Measurements from ENCODE around the gene REPIN1. TPM values are rescaled to one million over a fixed set of nuclear protein-coding genes. Genes with fewer than 3 reads are reported as not detected.

Gene REPIN1
- total and polyA plus RNA-seq, 9 of the 15 experiments (the other 6 are each of a cell fraction or from before 2014, with no cell fraction given), result 8.1 to 283 (median 94.3) TPM

DNA sequence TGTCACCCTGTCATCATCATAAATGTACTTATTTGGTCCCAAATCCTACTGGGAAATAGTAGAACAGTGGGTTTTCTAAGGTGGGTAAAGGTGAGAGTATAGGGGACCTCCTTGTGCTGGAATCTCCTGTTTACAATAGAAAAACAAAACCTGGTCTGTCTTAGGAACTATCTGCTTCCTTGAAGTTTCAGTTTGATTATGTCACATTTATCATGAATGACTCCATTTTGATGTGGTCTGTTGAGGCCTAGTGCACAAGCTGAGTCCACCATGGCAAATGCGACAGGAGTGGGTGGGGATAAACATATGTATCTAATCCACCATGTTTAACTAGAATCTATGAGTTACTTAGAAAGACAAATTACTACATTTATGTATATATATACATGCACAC, 13.0 kb upstream of the REPIN1 start (continued):
- TF ChIP-seq MED1 (CRISPR knock-in tag; IDR thresholded peaks at IDR 0.05; ENCODE audit: borderline replicate concordance) (no peak), CAMTA2 (CRISPR knock-in tag; conservative IDR thresholded peaks at IDR 0.05) (no peak), ILK (tag; IDR thresholded peaks at IDR 0.05; ENCODE audit: borderline replicate concordance, low read depth) (peak; percentile 54; the same call in 1 of the 2 replicates), ETV1 (tag; conservative IDR thresholded peaks at IDR 0.05; ENCODE audit: low read depth) (peak; percentile 69), ZNF766 (CRISPR knock-in tag; conservative IDR thresholded peaks at IDR 0.05) (0 out of 2 replicates have a peak, but pooled peaks have one; percentile 72), MEIS2 (IDR thresholded peaks at IDR 0.05; ENCODE audit: partially characterized antibody) (no peak), ZNF24 (IDR thresholded peaks at IDR 0.05) (no peak), ZNF583 (CRISPR knock-in tag; IDR thresholded peaks at IDR 0.05) (peak; percentile 86; the same call in 1 of the 2 replicates), ZNF134 (CRISPR knock-in tag; conservative IDR thresholded peaks at IDR 0.05) (0 out of 2 replicates have a peak, but pooled peaks have one; percentile 41), SMAD4 (CRISPR knock-in tag; conservative IDR thresholded peaks at IDR 0.05) (peak; percentile 56)
- TF ChIP-seq, protein P1, sequence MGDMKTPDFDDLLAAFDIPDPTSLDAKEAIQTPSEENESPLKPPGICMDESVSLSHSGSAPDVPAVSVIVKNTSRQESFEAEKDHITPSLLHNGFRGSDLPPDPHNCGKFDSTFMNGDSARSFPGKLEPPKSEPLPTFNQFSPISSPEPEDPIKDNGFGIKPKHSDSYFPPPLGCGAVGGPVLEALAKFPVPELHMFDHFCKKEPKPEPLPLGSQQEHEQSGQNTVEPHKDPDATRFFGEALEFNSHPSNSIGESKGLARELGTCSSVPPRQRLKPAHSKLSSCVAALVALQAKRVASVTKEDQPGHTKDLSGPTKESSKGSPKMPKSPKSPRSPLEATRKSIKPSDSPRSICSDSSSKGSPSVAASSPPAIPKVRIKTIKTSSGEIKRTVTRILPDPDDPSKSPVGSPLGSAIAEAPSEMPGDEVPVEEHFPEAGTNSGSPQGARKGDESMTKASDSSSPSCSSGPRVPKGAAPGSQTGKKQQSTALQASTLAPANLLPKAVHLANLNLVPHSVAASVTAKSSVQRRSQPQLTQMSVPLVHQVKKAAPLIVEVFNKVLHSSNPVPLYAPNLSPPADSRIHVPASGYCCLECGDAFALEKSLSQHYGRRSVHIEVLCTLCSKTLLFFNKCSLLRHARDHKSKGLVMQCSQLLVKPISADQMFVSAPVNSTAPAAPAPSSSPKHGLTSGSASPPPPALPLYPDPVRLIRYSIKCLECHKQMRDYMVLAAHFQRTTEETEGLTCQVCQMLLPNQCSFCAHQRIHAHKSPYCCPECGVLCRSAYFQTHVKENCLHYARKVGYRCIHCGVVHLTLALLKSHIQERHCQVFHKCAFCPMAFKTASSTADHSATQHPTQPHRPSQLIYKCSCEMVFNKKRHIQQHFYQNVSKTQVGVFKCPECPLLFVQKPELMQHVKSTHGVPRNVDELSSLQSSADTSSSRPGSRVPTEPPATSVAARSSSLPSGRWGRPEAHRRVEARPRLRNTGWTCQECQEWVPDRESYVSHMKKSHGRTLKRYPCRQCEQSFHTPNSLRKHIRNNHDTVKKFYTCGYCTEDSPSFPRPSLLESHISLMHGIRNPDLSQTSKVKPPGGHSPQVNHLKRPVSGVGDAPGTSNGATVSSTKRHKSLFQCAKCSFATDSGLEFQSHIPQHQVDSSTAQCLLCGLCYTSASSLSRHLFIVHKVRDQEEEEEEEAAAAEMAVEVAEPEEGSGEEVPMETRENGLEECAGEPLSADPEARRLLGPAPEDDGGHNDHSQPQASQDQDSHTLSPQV (IDR thresholded peaks at IDR 0.05), result peak; percentile 99
- TF ChIP-seq, protein P2, sequence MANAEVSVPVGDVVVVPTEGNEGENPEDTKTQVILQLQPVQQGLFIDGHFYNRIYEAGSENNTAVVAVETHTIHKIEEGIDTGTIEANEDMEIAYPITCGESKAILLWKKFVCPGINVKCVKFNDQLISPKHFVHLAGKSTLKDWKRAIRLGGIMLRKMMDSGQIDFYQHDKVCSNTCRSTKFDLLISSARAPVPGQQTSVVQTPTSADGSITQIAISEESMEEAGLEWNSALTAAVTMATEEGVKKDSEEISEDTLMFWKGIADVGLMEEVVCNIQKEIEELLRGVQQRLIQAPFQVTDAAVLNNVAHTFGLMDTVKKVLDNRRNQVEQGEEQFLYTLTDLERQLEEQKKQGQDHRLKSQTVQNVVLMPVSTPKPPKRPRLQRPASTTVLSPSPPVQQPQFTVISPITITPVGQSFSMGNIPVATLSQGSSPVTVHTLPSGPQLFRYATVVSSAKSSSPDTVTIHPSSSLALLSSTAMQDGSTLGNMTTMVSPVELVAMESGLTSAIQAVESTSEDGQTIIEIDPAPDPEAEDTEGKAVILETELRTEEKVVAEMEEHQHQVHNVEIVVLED (CRISPR knock-in tag; IDR thresholded peaks at IDR 0.05), result 0 out of 2 replicates have a peak, but pooled peaks have one; percentile 20
- TF ChIP-seq, protein P3, sequence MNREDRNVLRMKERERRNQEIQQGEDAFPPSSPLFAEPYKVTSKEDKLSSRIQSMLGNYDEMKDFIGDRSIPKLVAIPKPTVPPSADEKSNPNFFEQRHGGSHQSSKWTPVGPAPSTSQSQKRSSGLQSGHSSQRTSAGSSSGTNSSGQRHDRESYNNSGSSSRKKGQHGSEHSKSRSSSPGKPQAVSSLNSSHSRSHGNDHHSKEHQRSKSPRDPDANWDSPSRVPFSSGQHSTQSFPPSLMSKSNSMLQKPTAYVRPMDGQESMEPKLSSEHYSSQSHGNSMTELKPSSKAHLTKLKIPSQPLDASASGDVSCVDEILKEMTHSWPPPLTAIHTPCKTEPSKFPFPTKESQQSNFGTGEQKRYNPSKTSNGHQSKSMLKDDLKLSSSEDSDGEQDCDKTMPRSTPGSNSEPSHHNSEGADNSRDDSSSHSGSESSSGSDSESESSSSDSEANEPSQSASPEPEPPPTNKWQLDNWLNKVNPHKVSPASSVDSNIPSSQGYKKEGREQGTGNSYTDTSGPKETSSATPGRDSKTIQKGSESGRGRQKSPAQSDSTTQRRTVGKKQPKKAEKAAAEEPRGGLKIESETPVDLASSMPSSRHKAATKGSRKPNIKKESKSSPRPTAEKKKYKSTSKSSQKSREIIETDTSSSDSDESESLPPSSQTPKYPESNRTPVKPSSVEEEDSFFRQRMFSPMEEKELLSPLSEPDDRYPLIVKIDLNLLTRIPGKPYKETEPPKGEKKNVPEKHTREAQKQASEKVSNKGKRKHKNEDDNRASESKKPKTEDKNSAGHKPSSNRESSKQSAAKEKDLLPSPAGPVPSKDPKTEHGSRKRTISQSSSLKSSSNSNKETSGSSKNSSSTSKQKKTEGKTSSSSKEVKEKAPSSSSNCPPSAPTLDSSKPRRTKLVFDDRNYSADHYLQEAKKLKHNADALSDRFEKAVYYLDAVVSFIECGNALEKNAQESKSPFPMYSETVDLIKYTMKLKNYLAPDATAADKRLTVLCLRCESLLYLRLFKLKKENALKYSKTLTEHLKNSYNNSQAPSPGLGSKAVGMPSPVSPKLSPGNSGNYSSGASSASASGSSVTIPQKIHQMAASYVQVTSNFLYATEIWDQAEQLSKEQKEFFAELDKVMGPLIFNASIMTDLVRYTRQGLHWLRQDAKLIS (CRISPR knock-in tag; IDR thresholded peaks at IDR 0.05), result no peak
- TF ChIP-seq, protein P4, sequence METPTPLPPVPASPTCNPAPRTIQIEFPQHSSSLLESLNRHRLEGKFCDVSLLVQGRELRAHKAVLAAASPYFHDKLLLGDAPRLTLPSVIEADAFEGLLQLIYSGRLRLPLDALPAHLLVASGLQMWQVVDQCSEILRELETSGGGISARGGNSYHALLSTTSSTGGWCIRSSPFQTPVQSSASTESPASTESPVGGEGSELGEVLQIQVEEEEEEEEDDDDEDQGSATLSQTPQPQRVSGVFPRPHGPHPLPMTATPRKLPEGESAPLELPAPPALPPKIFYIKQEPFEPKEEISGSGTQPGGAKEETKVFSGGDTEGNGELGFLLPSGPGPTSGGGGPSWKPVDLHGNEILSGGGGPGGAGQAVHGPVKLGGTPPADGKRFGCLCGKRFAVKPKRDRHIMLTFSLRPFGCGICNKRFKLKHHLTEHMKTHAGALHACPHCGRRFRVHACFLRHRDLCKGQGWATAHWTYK (CRISPR knock-in tag; IDR thresholded peaks at IDR 0.05), result 0 out of 2 replicates have a peak, but pooled peaks have one; percentile 73
- TF ChIP-seq, protein P5, sequence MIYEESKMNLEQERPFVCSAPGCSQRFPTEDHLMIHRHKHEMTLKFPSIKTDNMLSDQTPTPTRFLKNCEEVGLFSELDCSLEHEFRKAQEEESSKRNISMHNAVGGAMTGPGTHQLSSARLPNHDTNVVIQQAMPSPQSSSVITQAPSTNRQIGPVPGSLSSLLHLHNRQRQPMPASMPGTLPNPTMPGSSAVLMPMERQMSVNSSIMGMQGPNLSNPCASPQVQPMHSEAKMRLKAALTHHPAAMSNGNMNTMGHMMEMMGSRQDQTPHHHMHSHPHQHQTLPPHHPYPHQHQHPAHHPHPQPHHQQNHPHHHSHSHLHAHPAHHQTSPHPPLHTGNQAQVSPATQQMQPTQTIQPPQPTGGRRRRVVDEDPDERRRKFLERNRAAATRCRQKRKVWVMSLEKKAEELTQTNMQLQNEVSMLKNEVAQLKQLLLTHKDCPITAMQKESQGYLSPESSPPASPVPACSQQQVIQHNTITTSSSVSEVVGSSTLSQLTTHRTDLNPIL (CRISPR knock-in tag; IDR thresholded peaks at IDR 0.05), result 0 out of 2 replicates have a peak, but pooled peaks have one; percentile 60

All from K562 (cell line).